ENCODE results near the gene PKP4. TPM values are rescaled to one million over a fixed set of nuclear protein-coding genes. Genes with fewer than 3 reads are reported as not detected.

Gene PKP4
- total RNA-seq, 1 donor from 2014 or later, result 83.9 TPM

DNA sequence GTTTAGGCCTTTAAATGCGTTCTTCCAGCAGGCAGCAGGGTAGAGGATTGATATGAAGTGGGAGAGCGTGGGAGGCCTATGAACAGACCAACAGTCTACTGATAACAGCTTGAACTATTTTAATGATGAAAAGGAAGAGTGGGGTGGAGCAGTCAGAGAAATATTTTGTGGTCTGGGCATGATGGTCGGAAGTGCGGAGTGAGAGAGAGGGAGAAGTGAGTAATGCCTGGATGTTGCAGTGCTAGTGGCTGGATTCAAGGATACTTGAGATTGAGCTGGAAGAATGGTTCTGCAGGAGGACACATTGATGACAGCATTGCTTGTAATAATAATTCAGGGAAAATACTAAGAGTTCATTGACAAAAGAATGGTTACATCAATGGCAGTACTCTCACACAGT, 187.4 kb downstream of the PKP4 start:
- no peak overlapping the region for H3K27ac ChIP-seq
- H3K4me1 ChIP-seq, result no peaks in the 10 kb centered on the region
- no peaks in the 10 kb centered on the region for H3K79me2 ChIP-seq (ENCODE audit: low read depth)
- Mint-ChIP-seq H3K27me3 (ENCODE audit: insufficient read depth, low read depth) (no peaks in the 10 kb centered on the region), H3K9me3 (no peaks in the 10 kb centered on the region), H3K4me1 (peaks cover 5% of the 10 kb centered on the region), H3K4me3 (no peak overlapping the region), H3K27ac (no peak overlapping the region), H3K36me3 (peaks cover 22% of the 10 kb centered on the region)
- H4K20me1 ChIP-seq (ENCODE audit: low read depth), result no peaks in the 10 kb centered on the region
- no peak overlapping the region for H3K4me3 ChIP-seq
- no peak overlapping the region for H3K4me2 ChIP-seq
- no peaks in the 10 kb centered on the region for H3K36me3 ChIP-seq
- H3F3A ChIP-seq (ENCODE audit: low read depth), result no peaks in the 10 kb centered on the region
- no peak for DNase-seq (ENCODE audit: low spot score)
- H2AFZ ChIP-seq (replicated peaks), result no peak overlapping the region
- no peaks in the 10 kb centered on the region for H3K27me3 ChIP-seq
- H3K9me3 ChIP-seq (ENCODE audit: low read depth), result no peaks in the 10 kb centered on the region
- TF ChIP-seq, protein P1, sequence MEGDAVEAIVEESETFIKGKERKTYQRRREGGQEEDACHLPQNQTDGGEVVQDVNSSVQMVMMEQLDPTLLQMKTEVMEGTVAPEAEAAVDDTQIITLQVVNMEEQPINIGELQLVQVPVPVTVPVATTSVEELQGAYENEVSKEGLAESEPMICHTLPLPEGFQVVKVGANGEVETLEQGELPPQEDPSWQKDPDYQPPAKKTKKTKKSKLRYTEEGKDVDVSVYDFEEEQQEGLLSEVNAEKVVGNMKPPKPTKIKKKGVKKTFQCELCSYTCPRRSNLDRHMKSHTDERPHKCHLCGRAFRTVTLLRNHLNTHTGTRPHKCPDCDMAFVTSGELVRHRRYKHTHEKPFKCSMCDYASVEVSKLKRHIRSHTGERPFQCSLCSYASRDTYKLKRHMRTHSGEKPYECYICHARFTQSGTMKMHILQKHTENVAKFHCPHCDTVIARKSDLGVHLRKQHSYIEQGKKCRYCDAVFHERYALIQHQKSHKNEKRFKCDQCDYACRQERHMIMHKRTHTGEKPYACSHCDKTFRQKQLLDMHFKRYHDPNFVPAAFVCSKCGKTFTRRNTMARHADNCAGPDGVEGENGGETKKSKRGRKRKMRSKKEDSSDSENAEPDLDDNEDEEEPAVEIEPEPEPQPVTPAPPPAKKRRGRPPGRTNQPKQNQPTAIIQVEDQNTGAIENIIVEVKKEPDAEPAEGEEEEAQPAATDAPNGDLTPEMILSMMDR (IDR thresholded peaks at IDR 0.05), result no peak
- TF ChIP-seq EZH2phosphoT487 (IDR thresholded peaks at IDR 0.05), result no peak
- TF ChIP-seq EZH2 (IDR thresholded peaks at IDR 0.05), result no peak
- H3K9ac ChIP-seq, result no peak overlapping the region

DNA sequence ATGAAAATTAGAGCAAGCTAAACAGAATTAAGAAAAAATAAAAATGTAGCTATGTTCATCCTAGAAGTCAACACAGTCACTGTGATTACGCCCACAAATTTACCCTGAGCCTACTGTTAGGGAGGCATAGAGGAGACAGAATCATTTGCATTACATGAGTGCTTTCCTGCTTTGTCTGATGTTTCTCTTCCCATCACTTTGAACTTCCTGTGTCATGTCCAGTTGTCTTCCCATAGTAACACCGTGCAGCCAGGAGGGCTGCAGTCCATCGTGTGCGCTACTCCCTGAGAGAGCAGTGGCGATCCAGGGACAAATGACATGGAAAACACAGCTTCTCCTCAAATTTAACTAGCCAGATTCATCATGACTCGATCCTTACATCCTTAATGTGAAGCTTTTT, 188.5 kb downstream of the PKP4 start:
- peaks cover 22% of the 10 kb centered on the region for H3K36me3 Mint-ChIP-seq
- H3K4me1 Mint-ChIP-seq, result peaks cover 5% of the 10 kb centered on the region
- no peak overlapping the region for H3K27ac Mint-ChIP-seq
- Histone ChIP-seq H3K9me3 (ENCODE audit: low read depth) (no peaks in the 10 kb centered on the region), H3K36me3 (no peaks in the 10 kb centered on the region), H3K4me2 (no peak overlapping the region), H3K27me3 (no peaks in the 10 kb centered on the region), H4K20me1 (ENCODE audit: low read depth) (no peaks in the 10 kb centered on the region), H2AFZ (replicated peaks) (no peak overlapping the region), H3K9ac (no peak overlapping the region), H3K4me3 (no peak overlapping the region), H3F3A (ENCODE audit: low read depth) (no peaks in the 10 kb centered on the region), H3K4me1 (no peaks in the 10 kb centered on the region), H3K79me2 (ENCODE audit: low read depth) (no peaks in the 10 kb centered on the region), H3K27ac (no peak overlapping the region)
- TF ChIP-seq EZH2 (IDR thresholded peaks at IDR 0.05), result no peak
- TF ChIP-seq, protein P1 (IDR thresholded peaks at IDR 0.05), result no peak
- no peak for TF ChIP-seq EZH2phosphoT487 (IDR thresholded peaks at IDR 0.05)
- no peaks in the 10 kb centered on the region for H3K9me3 Mint-ChIP-seq
- no peak for DNase-seq (ENCODE audit: low spot score)
- no peak overlapping the region for H3K4me3 Mint-ChIP-seq
- H3K27me3 Mint-ChIP-seq (ENCODE audit: insufficient read depth, low read depth), result no peaks in the 10 kb centered on the region

DNA sequence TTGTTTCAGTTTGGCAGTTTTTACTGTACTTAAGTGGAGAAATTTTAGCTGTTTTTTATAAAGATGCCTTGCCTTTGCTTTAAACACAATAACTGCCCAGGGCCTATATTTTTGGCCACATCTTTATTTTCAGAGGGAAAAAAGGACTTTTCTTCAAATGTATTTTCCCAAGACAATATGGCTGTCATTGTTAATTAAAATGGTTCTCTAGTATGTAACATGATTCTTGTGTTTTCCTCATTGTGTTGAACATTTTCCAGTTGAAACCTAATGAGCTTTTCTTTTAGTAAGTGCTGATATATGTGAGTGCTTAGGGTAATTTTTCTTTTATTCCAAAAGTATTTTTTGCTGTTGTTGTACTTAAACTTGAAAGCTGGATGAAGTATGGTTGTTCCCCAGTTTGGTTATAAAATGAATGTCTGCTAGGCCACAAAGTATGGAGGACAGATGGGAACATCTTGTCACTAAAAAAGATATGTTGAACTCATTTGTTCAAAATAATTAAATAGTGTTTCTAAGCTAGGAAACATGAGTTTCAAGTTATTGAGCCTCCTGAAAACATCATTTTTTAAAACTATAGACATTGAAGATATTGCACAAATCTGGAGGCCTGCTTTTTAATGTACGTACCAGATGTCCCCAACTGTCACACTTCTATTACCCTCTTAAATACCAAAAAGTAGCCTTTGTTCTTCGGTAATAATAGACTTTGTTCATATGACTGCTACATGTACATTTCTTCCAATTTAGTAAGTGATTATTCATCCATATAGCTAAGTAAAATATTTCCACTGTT, 190.9 kb downstream of the PKP4 start:
- Mint-ChIP-seq H3K27ac (no peak overlapping the region), H3K4me1 (peaks cover 5% of the 10 kb centered on the region)
- no peaks in the 10 kb centered on the region for H3K4me1 ChIP-seq

More for the DNA sequence above, 190.9 kb downstream of the PKP4 start:
- Mint-ChIP-seq H3K36me3 (peaks cover 10% of the 10 kb centered on the region), H3K27me3 (ENCODE audit: insufficient read depth, low read depth) (no peaks in the 10 kb centered on the region), H3K4me3 (no peak overlapping the region), H3K9me3 (no peaks in the 10 kb centered on the region)
- Histone ChIP-seq H3F3A (ENCODE audit: low read depth) (no peaks in the 10 kb centered on the region), H3K36me3 (no peaks in the 10 kb centered on the region), H3K4me3 (no peak overlapping the region), H2AFZ (replicated peaks) (no peak overlapping the region), H4K20me1 (ENCODE audit: low read depth) (no peaks in the 10 kb centered on the region), H3K27ac (no peak overlapping the region), H3K79me2 (ENCODE audit: low read depth) (no peaks in the 10 kb centered on the region), H3K4me2 (no peak overlapping the region), H3K9me3 (ENCODE audit: low read depth) (no peaks in the 10 kb centered on the region), H3K27me3 (no peaks in the 10 kb centered on the region), H3K9ac (no peak overlapping the region)
- DNase-seq (ENCODE audit: low spot score), result no peak
- TF ChIP-seq, protein P1 (IDR thresholded peaks at IDR 0.05), result no peak
- no peak for TF ChIP-seq EZH2 (IDR thresholded peaks at IDR 0.05)
